GM12878 (cell line): ENCODE measurements around the gene EMX1. TPM values are rescaled to one million over a fixed set of nuclear protein-coding genes. Genes with fewer than 3 reads are reported as not detected.

ENCODE experiments used
- ATAC-seq: fragments of 200-7000 bp; cut with Tn5 transposase; 3 replicates; pipeline ENCODE4 v1.9.1; 2020; ENCODE audit warnings: mild to moderate bottlenecking, moderate library complexity
- BruUV-seq: library from RNA; stranded (reverse); fragments of 400-500 nt; replicated peaks from 2 replicates; lab custom pipeline; 2021; lab: Mats Ljungman, UMichigan
- CTCF ChIA-PET: fragments of 300-600 bp; sonication (Branson Sonifier 250); formaldehyde crosslinking; extraction: SDS; loops from one replicate; lab custom pipeline; 2021; ENCODE audit warnings: inconsistent platforms; lab: Yijun Ruan, JAX
- POLR2A ChIA-PET: fragments of 350-600 bp; formaldehyde crosslinking; extraction: SDS; loops from one replicate; lab custom pipeline; 2021; ENCODE audit warnings: inconsistent platforms; lab: Charles Lee
- RAD21 ChIA-PET: fragments of 300-600 bp; sonication (Branson Sonifier 250); formaldehyde crosslinking; loops from one replicate; lab custom pipeline; 2023; ENCODE audit warnings: antibody characterized with exemption; ENCODE audit not compliant: unreplicated experiment; lab: Charles Lee
- SMC1A ChIA-PET: fragments of 300-600 bp; sonication (Branson Sonifier 250); formaldehyde crosslinking; loops from one replicate; lab custom pipeline; 2023; ENCODE audit not compliant: unreplicated experiment, uncharacterized antibody; lab: Charles Lee
- DNase-seq: peaks from one replicate; pipeline ENCODE4 v3.0.0-alpha.2; 2011; ENCODE audit warnings: low read depth, low spot score
- FAIRE-seq: peaks from 3 replicates; lab custom pipeline; 2011; peaks lifted over from hg19 to GRCh38; lab: Jason Lieb, UNC
- H2AFZ ChIP-seq: 2 replicates; pipeline ENCODE4 v1.6.0; 2011; ENCODE audit warnings: low read depth, low read length, control low read depth; ENCODE audit not compliant: control insufficient read depth
- H3K27ac ChIP-seq: 2 replicates; pipeline ENCODE4 v1.5.1; 2011; ENCODE audit warnings: control low read depth; ENCODE audit not compliant: control insufficient read depth, insufficient read depth
- H3K27me3 ChIP-seq, 2 experiments: replicated peaks in 1 of 2; 2 replicates each; pipeline versions ENCODE4 v1.6.0 to v1.6.1; 2011; ENCODE audit warnings: low read length in 1 of 2; ENCODE audit not compliant: control insufficient read depth in 2 of 2, insufficient read depth in 2 of 2
- H3K36me3 ChIP-seq, 2 experiments: 2 replicates each; pipeline ENCODE4 v1.5.1; 2011; ENCODE audit warnings: low read length in 1 of 2; ENCODE audit not compliant: control insufficient read depth in 2 of 2, insufficient read depth in 2 of 2
- H3K4me1 ChIP-seq: 2 replicates; pipeline ENCODE4 v1.6.1; 2011; ENCODE audit warnings: mild to moderate bottlenecking, low read length, moderate library complexity, mixed read lengths; ENCODE audit not compliant: control insufficient read depth, insufficient read depth
- H3K4me2 ChIP-seq: 2 replicates; pipeline ENCODE4 v1.6.0; 2011; ENCODE audit warnings: control low read depth; ENCODE audit not compliant: control insufficient read depth, insufficient read depth
- H3K4me3 ChIP-seq: fragments of 200-600 bp; sonication (generic); 2 replicates; pipeline ENCODE4 v1.5.1; 2016
- H3K79me2 ChIP-seq: 2 replicates; pipeline ENCODE4 v1.6.0; 2011; ENCODE audit warnings: low read length; ENCODE audit not compliant: control insufficient read depth, insufficient read depth
- H3K9ac ChIP-seq: 2 replicates; pipeline ENCODE4 v1.8.0; 2011; ENCODE audit warnings: low read length, control low read depth, mixed read lengths; ENCODE audit not compliant: control insufficient read depth, insufficient read depth
- H3K9me3 ChIP-seq: replicated peaks from 3 replicates; pipeline ENCODE4 v1.5.1; 2011; ENCODE audit warnings: mild to moderate bottlenecking, low read length; ENCODE audit not compliant: control insufficient read depth, insufficient read depth
- H4K20me1 ChIP-seq: 2 replicates; pipeline ENCODE4 v1.6.0; 2011; ENCODE audit not compliant: control insufficient read depth, insufficient read depth
- EED ChIP-seq: sonication (generic); IDR thresholded peaks from 2 replicates; pipeline ENCODE4 v1.6.1; 2016; ENCODE audit warnings: antibody characterized with exemption, low read depth
- HDAC6 ChIP-seq: fragments of 200-600 bp; sonication (generic); IDR thresholded peaks from one replicate; pipeline ENCODE4 v1.8.0; 2017; ENCODE audit warnings: antibody characterized with exemption; ENCODE audit not compliant: unreplicated experiment
- IKZF2 ChIP-seq, 2 experiments: fragments of 450-650 bp; IDR thresholded peaks; 2 replicates each; pipeline ENCODE4 v1.6.1; 2017; ENCODE audit warnings: mild to moderate bottlenecking in 2 of 2, moderate library complexity in 2 of 2
- KAT2A ChIP-seq: conservative IDR thresholded peaks from 2 replicates; pipeline ENCODE4 v1.6.1; 2011; ENCODE audit warnings: low read depth, low read length; ENCODE audit not compliant: control insufficient read depth
- RELA ChIP-seq: fragments of 450-650 bp; IDR thresholded peaks from 2 replicates; pipeline ENCODE4 v1.8.0; 2014; ENCODE audit warnings: borderline replicate concordance; ENCODE audit not compliant: partially characterized antibody
- SMARCA5 ChIP-seq: fragments of 450-650 bp; IDR thresholded peaks from 2 replicates; pipeline ENCODE4 v1.6.1; 2017; ENCODE audit warnings: mild to moderate bottlenecking
- SMC3 ChIP-seq: IDR thresholded peaks from 2 replicates; pipeline ENCODE4 v1.6.1; 2011; ENCODE audit warnings: low read length, improper control_type of control experiment, borderline replicate concordance
- SP1 ChIP-seq: IDR thresholded peaks from one replicate; pipeline ENCODE4 v1.6.1; 2011; ENCODE audit warnings: low read depth, low read length
- SUZ12 ChIP-seq: fragments of 200-600 bp; sonication (generic); IDR thresholded peaks from one replicate; pipeline ENCODE4 v1.6.1; 2018; ENCODE audit warnings: antibody characterized with exemption, mild to moderate bottlenecking; ENCODE audit not compliant: unreplicated experiment
- TAF1 ChIP-seq: IDR thresholded peaks from 2 replicates; pipeline ENCODE4 v1.6.1; 2011; ENCODE audit warnings: mild to moderate bottlenecking, low read depth, low read length, borderline replicate concordance
- ZBTB40 ChIP-seq: fragments of 450-650 bp; IDR thresholded peaks from 2 replicates; pipeline ENCODE4 v1.6.1; 2016; ENCODE audit warnings: mild to moderate bottlenecking, moderate library complexity, borderline replicate concordance
- WGBS: methylation state at CpG from one replicate; pipeline ENCODE4 v1.1.6; 2016; ENCODE audit warnings: low lambda C conversion rate; ENCODE audit not compliant: insufficient replicate concordance, insufficient coverage; ENCODE audit errors: missing lambda C conversion rate; 5-methylcytosine and 5-hydroxymethylcytosine counted together
- in situ Hi-C: fragments of 300-500 bp; cut with MboI; formaldehyde crosslinking; loops from 9 replicates; pipeline ENCODE4 v1.14.3; 2018; ENCODE audit warnings: mixed read lengths
- intact Hi-C: fragments of 100-400 bp; cut with micrococcal nuclease; formaldehyde crosslinking; loops from one replicate; pipeline ENCODE4 v1.14.2; 2022; ENCODE audit not compliant: unreplicated experiment
- polyA plus RNA-seq, 11 experiments: library from polyadenylated mRNA; depleted of rRNA in 4 of 11; unstranded in 6 of 11; stranded (reverse) in 5 of 11; fragments of >200 nt; fragmentation: Nextera tagmentation in 4 of 11; fragmentation: Illumina TruSeq in 1 of 11; extraction: Ambion mirVana in 4 of 11; extraction: Trizol in 1 of 11; gene quantifications; 1 replicate in 1 of 11; 2 replicates in 10 of 11; pipeline versions ENCODE4 v1.2.1 to v1.2.3, GENCODE V29; 2011 to 2016; ENCODE audit warnings: inconsistent platforms in 2 of 11, missing spikeins in 2 of 11, low read depth in 1 of 11
- total RNA-seq, 4 experiments: library from RNA; depleted of rRNA in 3 of 4; stranded (reverse); fragments of >200 nt in 3 of 4; fragmentation: Illumina TruSeq in 1 of 4; extraction: Trizol in 1 of 4; gene quantifications; 2 replicates each; pipeline versions ENCODE4 v1.2.1 to v1.2.3, GENCODE V29; 2013 to 2021
- TF ChIP-seq, protein P1 (sequence below): fragments of 450-650 bp; IDR thresholded peaks from 2 replicates; pipeline ENCODE4 v1.6.1; 2017; ENCODE audit warnings: mild to moderate bottlenecking

The EMX1 gene
- total and polyA plus RNA-seq, 10 of the 15 experiments (the other 5 are each of a cell fraction or from before 2014, with no cell fraction given), result 0.07 to 5.1 (median 1.2) TPM; not detected in 1

GRCh38 chr2:72920318-72921087 lies 3.2 kb downstream of the EMX1 start:
- 13% methylated on average over 61 of the region's 77 CpGs for WGBS
- H3K4me1 ChIP-seq, result peaks cover 7% of the 10 kb centered on the region
- H3K9ac ChIP-seq, result no peak overlapping the region
- H3K27ac ChIP-seq, result no peak overlapping the region
- H3K4me3 ChIP-seq, result peak overlapping the region; percentile 0; the same call in 1 of the 2 replicates
- TF ChIP-seq TAF1, result no peak
- TF ChIP-seq IKZF2 (IDR thresholded peaks at IDR 0.05), result no peak
- TF ChIP-seq SMC3, result no peak
- TF ChIP-seq KAT2A, result no peak
- no peak for TF ChIP-seq SMARCA5
- TF ChIP-seq EED, result no peak
- TF ChIP-seq, protein P1, sequence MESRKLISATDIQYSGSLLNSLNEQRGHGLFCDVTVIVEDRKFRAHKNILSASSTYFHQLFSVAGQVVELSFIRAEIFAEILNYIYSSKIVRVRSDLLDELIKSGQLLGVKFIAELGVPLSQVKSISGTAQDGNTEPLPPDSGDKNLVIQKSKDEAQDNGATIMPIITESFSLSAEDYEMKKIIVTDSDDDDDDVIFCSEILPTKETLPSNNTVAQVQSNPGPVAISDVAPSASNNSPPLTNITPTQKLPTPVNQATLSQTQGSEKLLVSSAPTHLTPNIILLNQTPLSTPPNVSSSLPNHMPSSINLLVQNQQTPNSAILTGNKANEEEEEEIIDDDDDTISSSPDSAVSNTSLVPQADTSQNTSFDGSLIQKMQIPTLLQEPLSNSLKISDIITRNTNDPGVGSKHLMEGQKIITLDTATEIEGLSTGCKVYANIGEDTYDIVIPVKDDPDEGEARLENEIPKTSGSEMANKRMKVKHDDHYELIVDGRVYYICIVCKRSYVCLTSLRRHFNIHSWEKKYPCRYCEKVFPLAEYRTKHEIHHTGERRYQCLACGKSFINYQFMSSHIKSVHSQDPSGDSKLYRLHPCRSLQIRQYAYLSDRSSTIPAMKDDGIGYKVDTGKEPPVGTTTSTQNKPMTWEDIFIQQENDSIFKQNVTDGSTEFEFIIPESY, result no peak
- peak; percentile 57 for TF ChIP-seq HDAC6
- peak; percentile 64 for TF ChIP-seq SP1
- TF ChIP-seq SUZ12, result peak; percentile 73
- TF ChIP-seq ZBTB40, result no peak
- TF ChIP-seq RELA, result no peak
- H2AFZ ChIP-seq, result no peak overlapping the region; the same call in 1 of the 2 replicates
- DNase-seq (no peak), ATAC-seq (no peak), FAIRE-seq (no peak)
- no peaks in the 10 kb centered on the region for H3K36me3 ChIP-seq
- H3K4me2 ChIP-seq, result peak overlapping the region; percentile 50; the same call in 1 of the 2 replicates
- H3K9me3 ChIP-seq, result no peaks in the 10 kb centered on the region; the same call in 2 of the 3 replicates
- ChIA-PET POLR2A (interaction anchor here (0.6 kb wide), 1 partner anchor 26 kb away, joined by 3 read pairs; no protein-coding TSS in a partner anchor), SMC1A (interaction anchor here (1.1 kb wide), 1 partner anchor 29 kb away, joined by 3 read pairs; no protein-coding TSS in a partner anchor), RAD21 (no interaction called here), CTCF (interaction anchor here (9.4 kb wide), 1 partner anchor 28 kb away, joined by 105 read pairs; no protein-coding TSS in a partner anchor)
- intact Hi-C loops (no loop called here), in situ Hi-C loops (no loop called here)
- H4K20me1 ChIP-seq, result peaks cover 2% of the 10 kb centered on the region; the same call in 1 of the 2 replicates
- peaks cover 9 to 62% of the 10 kb centered on the region in 2 experiments for H3K27me3 ChIP-seq
- BruUV-seq, result no TSS peak
- no peaks in the 10 kb centered on the region for H3K79me2 ChIP-seq
